ENCODE data around the gene HLA-DRA. TPM values are rescaled to one million over a fixed set of nuclear protein-coding genes. Genes with fewer than 3 reads are reported as not detected.

The HLA-DRA gene
- total and polyA plus RNA-seq, 2 of the 4 experiments (the other 2 are of a cell fraction) = not detected

DNA sequence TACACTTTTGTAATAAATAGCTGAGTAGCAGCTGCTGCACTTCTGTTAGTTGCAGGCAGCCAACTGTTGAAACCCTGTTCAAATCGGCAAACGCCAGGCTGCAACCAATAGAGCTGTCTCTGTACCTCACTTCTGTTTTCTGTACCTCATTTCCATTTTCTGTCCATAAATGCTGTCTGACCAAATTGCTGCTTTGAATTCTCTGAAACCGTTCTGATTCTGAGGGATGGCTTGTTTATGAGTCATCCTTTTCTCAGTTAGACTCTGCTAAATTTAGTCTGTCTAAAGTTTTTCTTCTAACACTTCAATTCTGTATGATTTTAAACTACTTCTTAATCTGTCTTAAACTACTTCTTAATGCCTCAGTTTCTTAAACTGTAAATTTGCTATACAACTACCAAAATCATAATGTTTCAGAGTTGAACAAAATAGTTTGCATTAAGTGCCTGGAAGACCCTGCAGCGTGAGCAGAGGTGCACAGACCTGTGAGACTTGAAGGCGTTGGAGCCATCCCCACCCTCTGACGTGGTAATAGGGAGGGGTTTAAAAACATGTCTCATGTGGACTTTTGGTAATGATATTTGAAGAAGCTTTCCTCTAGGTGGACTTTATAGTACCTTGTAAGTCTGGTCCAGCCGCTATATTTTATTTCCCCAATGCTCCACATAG is 42.3 kb upstream of the HLA-DRA start:
- in situ Hi-C loops (cut with MboI; ENCODE audit: low sequenced_read_pairs) = no loop called here
- dilution Hi-C loops (cut with HindIII; ENCODE audit: low sequenced_read_pairs, unreplicated experiment) = no loop called here
- Histone ChIP-seq H3K4me3 (ENCODE audit: insufficient read depth, low read depth, low read length) (no peak overlapping the region), H3K56ac (ENCODE audit: extremely low read depth, insufficient read depth, low read length) (no peak overlapping the region), H3K79me1 (ENCODE audit: low read depth in 1 of 2, low read length in 2 of 2) (no peaks in the 10 kb centered on the region), H3K4me2 (ENCODE audit: low read depth, low read length) (no peak overlapping the region), H2BK120ac (ENCODE audit: low read depth, low read length) (no peak overlapping the region), H3K18ac (ENCODE audit: low read depth, low read length) (no peak overlapping the region), H4K91ac (ENCODE audit: insufficient read depth, low read depth, low read length) (no peak overlapping the region), H2AK5ac (ENCODE audit: low read depth, low read length) (no peak overlapping the region), H2BK15ac (ENCODE audit: low read depth, low read length) (no peak overlapping the region), H3K9me1 (ENCODE audit: insufficient read depth, low read length) (no peaks in the 10 kb centered on the region), H2BK20ac (ENCODE audit: low read depth, low read length) (no peak overlapping the region), H3K36me3 (ENCODE audit: control insufficient read depth, insufficient read depth, low read length) (no peaks in the 10 kb centered on the region), H3K27me3 (ENCODE audit: control insufficient read depth, insufficient read depth, low read length) (peaks cover 2% of the 10 kb centered on the region), H2AK9ac (replicated peaks; ENCODE audit: low read depth, low read length, poor library complexity) (no peak overlapping the region), H3K9me3 (ENCODE audit: control insufficient read depth, insufficient read depth, low read length) (no peaks in the 10 kb centered on the region), H3K23ac (ENCODE audit: low read depth, low read length) (no peak overlapping the region), H4K5ac (ENCODE audit: low read depth, low read length) (no peak overlapping the region), H2BK5ac (ENCODE audit: low read depth, low read length, poor library complexity, severe bottlenecking) (no peak overlapping the region), H3K27ac (ENCODE audit: insufficient read depth, low read length) (no peak overlapping the region), H4K20me1 (ENCODE audit: insufficient read depth, low read length) (no peaks in the 10 kb centered on the region), H3K9ac (ENCODE audit: low read depth, low read length) (no peak overlapping the region), H4K8ac (ENCODE audit: low read depth in 2 of 2, low read length in 2 of 2) (no peak overlapping the region), H3K14ac (replicated peaks; ENCODE audit: low read depth, low read length) (no peak overlapping the region), H3K4ac (ENCODE audit: low read depth, low read length) (no peak overlapping the region), H3K4me1 (ENCODE audit: control insufficient read depth, insufficient read depth, low read length) (no peaks in the 10 kb centered on the region), H2AFZ (replicated peaks; ENCODE audit: low read length, poor library complexity) (no peak overlapping the region)
- ChIA-PET CTCF (no interaction called here), POLR2A (ENCODE audit: unreplicated experiment) (no interaction called here)
- TF ChIP-seq MXI1 (IDR thresholded peaks at IDR 0.05; ENCODE audit: borderline replicate concordance, low read depth, low read length) (no peak), NFE2L2 (IDR thresholded peaks at IDR 0.05; ENCODE audit: low read depth, low read length) (no peak), RFX5 (IDR thresholded peaks at IDR 0.05; ENCODE audit: low read depth, low read length) (no peak), MAFK (IDR thresholded peaks at IDR 0.05; ENCODE audit: low read depth, low read length) (no peak), POLR2A (IDR thresholded peaks at IDR 0.05; ENCODE audit: low read depth, low read length) (no peak), RCOR1 (IDR thresholded peaks at IDR 0.05; ENCODE audit: insufficient replicate concordance, low read length) (no peak), BHLHE40 (IDR thresholded peaks at IDR 0.05; ENCODE audit: low read depth, low read length) (no peak), RAD21 (IDR thresholded peaks at IDR 0.05; ENCODE audit: low read length) (no peak), SMC3 (IDR thresholded peaks at IDR 0.05; ENCODE audit: low read depth, low read length) (no peak), CTCF (conservative IDR thresholded peaks at IDR 0.05; ENCODE audit: low read depth, low read length) (no peak), MAZ (IDR thresholded peaks at IDR 0.05; ENCODE audit: borderline replicate concordance, low read depth, low read length) (no peak)
- TF ChIP-seq, protein P1, sequence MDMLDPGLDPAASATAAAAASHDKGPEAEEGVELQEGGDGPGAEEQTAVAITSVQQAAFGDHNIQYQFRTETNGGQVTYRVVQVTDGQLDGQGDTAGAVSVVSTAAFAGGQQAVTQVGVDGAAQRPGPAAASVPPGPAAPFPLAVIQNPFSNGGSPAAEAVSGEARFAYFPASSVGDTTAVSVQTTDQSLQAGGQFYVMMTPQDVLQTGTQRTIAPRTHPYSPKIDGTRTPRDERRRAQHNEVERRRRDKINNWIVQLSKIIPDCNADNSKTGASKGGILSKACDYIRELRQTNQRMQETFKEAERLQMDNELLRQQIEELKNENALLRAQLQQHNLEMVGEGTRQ (IDR thresholded peaks at IDR 0.05; ENCODE audit: low read depth, low read length) = no peak
- intact Hi-C loops (cut with micrococcal nuclease) = no loop called here
- DNase-seq (no peak), ATAC-seq (ENCODE audit: low read depth) (no peak)
- BruUV-seq (replicated peaks) = no TSS peak
- WGBS, 2 experiments (ENCODE audit: extremely low coverage in 2 of 2, insufficient read length in 1 of 2) = no CpG with 5 or more reads among the region's 7 CpGs
